Neutrophil (primary cell): ENCODE measurements around the gene PHLDB2.

ENCODE experiments used
- H3K27ac ChIP-seq: fragments of 200-600 bp; sonication (generic); 2 replicates; pipeline ENCODE4 v1.5.1; 2016; ENCODE audit warnings: mild to moderate bottlenecking, moderate library complexity
- H3K27me3 ChIP-seq: fragments of 200-600 bp; sonication (generic); 2 replicates; pipeline ENCODE4 v1.6.0; 2016; ENCODE audit warnings: mild to moderate bottlenecking
- H3K36me3 ChIP-seq: fragments of 200-600 bp; sonication (generic); 2 replicates; pipeline ENCODE4 v1.5.1; 2017
- H3K4me1 ChIP-seq, 2 experiments: fragments of 200-600 bp in 1 of 2; sonication (generic) in 1 of 2; 1 replicate in 1 of 2; 2 replicates in 1 of 2; pipeline versions ENCODE4 v1.5.1 to v1.6.1; 2013 to 2016; ENCODE audit warnings: low read depth in 1 of 2, low read length in 1 of 2, mild to moderate bottlenecking in 1 of 2, moderate library complexity in 1 of 2; ENCODE audit not compliant: control insufficient read depth in 1 of 2, insufficient read depth in 1 of 2
- H3K4me3 ChIP-seq, 2 experiments: fragments of 200-600 bp in 1 of 2; sonication (generic) in 1 of 2; 1 replicate in 1 of 2; 2 replicates in 1 of 2; pipeline ENCODE4 v1.5.1; 2013 to 2016; ENCODE audit warnings: low read depth in 1 of 2, low read length in 1 of 2, mild to moderate bottlenecking in 1 of 2, moderate library complexity in 1 of 2
- H3K9me3 ChIP-seq: fragments of 200-600 bp; sonication (generic); 2 replicates; pipeline ENCODE4 v1.5.1; 2016
- TF ChIP-seq, protein P1 (sequence below): fragments of 200-600 bp; sonication (generic); IDR thresholded peaks from 2 replicates; pipeline ENCODE4 v1.5.1; 2016; ENCODE audit warnings: antibody characterized with exemption

The PHLDB2 gene

DNA sequence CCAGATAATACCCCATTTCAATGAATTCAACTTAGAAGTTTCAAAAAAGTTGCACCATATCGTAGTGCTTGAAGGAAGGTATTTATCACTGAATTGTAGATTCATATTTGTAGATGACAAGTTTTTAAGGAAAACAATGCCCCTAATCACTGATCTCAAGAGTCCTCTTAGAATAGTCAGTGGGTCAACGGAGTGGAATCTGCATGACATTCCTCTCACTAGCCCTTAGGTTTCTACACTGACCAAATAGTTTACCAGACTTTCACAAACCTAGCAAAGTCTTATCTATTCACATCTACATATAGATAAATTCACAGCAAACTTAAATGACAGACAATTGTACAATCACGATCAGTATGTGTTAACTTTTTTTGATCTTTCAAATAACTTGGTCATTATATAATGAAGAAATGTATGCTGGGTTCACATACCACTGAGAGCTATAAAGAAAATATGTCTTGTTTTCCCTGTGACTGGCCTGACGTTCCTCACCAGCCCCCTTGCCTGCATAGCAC is 35.7 kb upstream of the PHLDB2 start:
- no peaks in the 10 kb centered on the region for H3K4me1 ChIP-seq
- no peaks in the 10 kb centered on the region for H3K36me3 ChIP-seq
- TF ChIP-seq, protein P1, sequence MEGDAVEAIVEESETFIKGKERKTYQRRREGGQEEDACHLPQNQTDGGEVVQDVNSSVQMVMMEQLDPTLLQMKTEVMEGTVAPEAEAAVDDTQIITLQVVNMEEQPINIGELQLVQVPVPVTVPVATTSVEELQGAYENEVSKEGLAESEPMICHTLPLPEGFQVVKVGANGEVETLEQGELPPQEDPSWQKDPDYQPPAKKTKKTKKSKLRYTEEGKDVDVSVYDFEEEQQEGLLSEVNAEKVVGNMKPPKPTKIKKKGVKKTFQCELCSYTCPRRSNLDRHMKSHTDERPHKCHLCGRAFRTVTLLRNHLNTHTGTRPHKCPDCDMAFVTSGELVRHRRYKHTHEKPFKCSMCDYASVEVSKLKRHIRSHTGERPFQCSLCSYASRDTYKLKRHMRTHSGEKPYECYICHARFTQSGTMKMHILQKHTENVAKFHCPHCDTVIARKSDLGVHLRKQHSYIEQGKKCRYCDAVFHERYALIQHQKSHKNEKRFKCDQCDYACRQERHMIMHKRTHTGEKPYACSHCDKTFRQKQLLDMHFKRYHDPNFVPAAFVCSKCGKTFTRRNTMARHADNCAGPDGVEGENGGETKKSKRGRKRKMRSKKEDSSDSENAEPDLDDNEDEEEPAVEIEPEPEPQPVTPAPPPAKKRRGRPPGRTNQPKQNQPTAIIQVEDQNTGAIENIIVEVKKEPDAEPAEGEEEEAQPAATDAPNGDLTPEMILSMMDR: no peak
- no peak overlapping the region for H3K27ac ChIP-seq
- no peaks in the 10 kb centered on the region for H3K27me3 ChIP-seq
- no peaks in the 10 kb centered on the region for H3K9me3 ChIP-seq
- no peak overlapping the region for H3K4me3 ChIP-seq

DNA sequence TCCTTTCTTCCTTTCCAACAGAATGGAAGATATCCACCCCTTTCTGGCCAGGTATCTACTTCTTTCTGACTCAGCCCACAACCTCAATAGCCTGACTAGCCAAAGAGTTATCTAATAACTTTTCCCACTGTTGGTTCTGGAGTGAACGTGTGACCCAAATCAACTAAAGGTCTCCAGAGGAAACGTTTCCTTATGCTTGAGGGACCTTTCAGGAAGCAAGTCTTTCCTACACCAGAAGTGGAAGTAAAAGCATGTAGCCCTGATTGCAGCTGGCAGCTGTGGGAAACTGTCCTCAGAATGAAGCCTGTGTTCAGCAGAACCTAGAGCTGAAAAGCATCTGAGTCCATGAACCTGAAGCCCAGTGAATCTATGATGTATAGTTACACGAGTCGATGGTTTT is 34.7 kb upstream of the PHLDB2 start:
- TF ChIP-seq, protein P1: no peak
- H3K4me1 ChIP-seq: no peaks in the 10 kb centered on the region
- no peaks in the 10 kb centered on the region for H3K36me3 ChIP-seq
- H3K27me3 ChIP-seq: no peaks in the 10 kb centered on the region
- no peak overlapping the region for H3K27ac ChIP-seq
- no peak overlapping the region for H3K4me3 ChIP-seq
- no peaks in the 10 kb centered on the region for H3K9me3 ChIP-seq

DNA sequence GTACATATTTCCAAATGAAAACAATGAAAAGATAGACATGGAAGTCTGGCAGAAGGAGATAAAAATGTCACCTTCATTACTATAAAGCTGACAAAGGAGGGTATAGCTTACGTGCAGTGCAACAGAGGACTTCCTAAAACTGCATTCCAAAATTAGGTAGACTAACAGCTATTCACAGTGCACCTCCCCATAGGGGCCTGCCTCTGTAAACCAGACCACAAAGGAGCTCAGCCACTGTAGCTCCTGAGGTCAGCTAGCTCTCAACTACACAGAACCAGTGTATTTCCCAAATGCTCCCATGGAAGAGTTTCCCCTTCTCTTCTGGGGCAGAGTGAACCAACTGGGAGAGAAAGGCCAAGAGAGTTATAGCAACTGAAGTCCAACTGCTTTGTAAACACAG is 31.2 kb upstream of the PHLDB2 start:
- Histone ChIP-seq H3K4me3 (no peak overlapping the region), H3K36me3 (no peaks in the 10 kb centered on the region), H3K9me3 (no peaks in the 10 kb centered on the region), H3K27ac (no peak overlapping the region), H3K27me3 (no peaks in the 10 kb centered on the region), H3K4me1 (no peaks in the 10 kb centered on the region)
- TF ChIP-seq, protein P1: no peak

DNA sequence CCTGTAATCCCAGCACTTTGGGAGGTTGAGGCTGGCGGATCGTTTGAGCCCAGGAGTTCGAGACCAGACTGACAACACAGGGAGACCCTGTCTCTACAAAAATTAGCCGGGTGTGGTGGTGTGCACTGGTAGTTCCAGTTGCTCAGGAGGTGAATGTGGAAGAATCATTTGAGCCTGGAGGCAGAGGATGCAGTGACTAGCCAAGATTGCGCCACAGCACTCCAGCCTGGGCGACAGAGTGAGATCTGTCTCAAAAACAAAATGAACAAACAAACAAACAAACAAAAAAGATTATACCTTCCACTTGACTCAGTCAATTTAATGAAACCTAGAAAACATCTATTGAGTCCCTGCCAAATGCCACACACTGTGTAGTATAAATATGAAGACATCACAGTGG is 30.5 kb upstream of the PHLDB2 start:
- no peak overlapping the region for H3K4me3 ChIP-seq
- no peak overlapping the region for H3K27ac ChIP-seq
- TF ChIP-seq, protein P1: no peak
- no peaks in the 10 kb centered on the region for H3K9me3 ChIP-seq
- no peaks in the 10 kb centered on the region for H3K36me3 ChIP-seq
- no peaks in the 10 kb centered on the region for H3K4me1 ChIP-seq
- no peaks in the 10 kb centered on the region for H3K27me3 ChIP-seq

DNA sequence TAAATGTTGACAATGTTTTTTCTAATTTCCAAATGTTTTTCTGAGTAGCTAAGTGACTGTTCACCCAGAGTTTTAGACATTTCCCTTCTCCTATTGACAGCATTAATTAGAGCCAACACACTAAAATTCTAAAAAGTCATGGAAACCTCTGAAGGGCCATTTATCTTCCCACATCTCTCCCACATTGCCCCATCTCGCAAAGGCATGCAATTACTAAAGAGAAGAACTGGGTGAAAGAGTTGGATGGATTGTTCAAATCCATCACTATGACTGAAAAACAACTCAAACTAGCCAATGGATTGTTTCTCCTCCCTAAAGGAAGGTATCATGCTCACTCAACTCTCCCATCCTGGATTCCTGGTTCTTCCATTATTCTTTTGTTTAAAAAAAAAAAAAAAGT is 30.0 kb upstream of the PHLDB2 start:
- no peaks in the 10 kb centered on the region for H3K27me3 ChIP-seq
- TF ChIP-seq, protein P1: no peak
- no peaks in the 10 kb centered on the region for H3K9me3 ChIP-seq
- no peaks in the 10 kb centered on the region for H3K36me3 ChIP-seq
- H3K4me1 ChIP-seq: no peaks in the 10 kb centered on the region
- no peak overlapping the region for H3K4me3 ChIP-seq
- H3K27ac ChIP-seq: no peak overlapping the region

DNA sequence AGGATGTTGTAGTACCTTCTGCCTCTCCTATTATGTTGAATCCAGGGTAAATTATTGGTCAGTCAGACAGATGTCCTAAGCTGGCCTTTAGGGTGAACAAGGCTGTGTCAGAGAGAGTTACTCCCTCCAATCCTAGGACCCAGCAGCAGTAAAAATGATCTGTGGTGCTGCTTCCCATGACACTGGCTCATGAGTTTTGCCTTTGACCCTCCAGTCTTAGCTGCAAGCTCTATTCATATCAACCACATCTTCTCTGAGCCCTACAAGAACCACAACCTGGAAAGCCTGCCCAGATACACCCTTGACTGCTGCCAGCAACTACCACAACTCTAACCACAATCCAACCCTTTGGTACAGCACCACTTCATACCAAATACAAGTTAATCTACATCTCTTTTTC is 27.2 kb upstream of the PHLDB2 start:
- TF ChIP-seq, protein P1: no peak
- Histone ChIP-seq H3K4me1 (no peaks in the 10 kb centered on the region), H3K27me3 (no peaks in the 10 kb centered on the region), H3K36me3 (no peaks in the 10 kb centered on the region), H3K4me3 (no peak overlapping the region), H3K27ac (no peak overlapping the region), H3K9me3 (no peaks in the 10 kb centered on the region)
